ENCODE measurements around the gene SLC6A12. TPM values are rescaled to one million over a fixed set of nuclear protein-coding genes. Genes with fewer than 3 reads are reported as not detected.

SLC6A12 gene
- total and polyA plus RNA-seq, 9 of the 15 experiments (the other 6 are each of a cell fraction or from before 2014, with no cell fraction given), result not detected

- intact Hi-C loops (cut with micrococcal nuclease), result no loop called here
- FAIRE-seq, result no peak
Observed at GRCh38 chr12:196436-196835, 17.5 kb downstream of the SLC6A12 start.

More at GRCh38 chr12:196436-196835, 17.5 kb downstream of the SLC6A12 start:
- no peaks in the 10 kb centered on the region for H3K36me3 ChIP-seq (ENCODE audit: control insufficient read depth, insufficient read depth, low read length)
- peaks cover 9 to 52% of the 10 kb centered on the region in 2 experiments; a peak in 4 of 5 replicates for H3K27me3 ChIP-seq (ENCODE audit: control insufficient read depth in 2 of 2, insufficient read depth in 2 of 2, low read length in 2 of 2)
- no TSS peak for BruUV-seq (replicated peaks)
- H2AFZ ChIP-seq (ENCODE audit: low read depth, low read length), result no peak overlapping the region
- no peak overlapping the region for H3K4me2 ChIP-seq (ENCODE audit: insufficient read depth, low read length)
- in situ Hi-C loops (cut with MboI), result no loop called here
- CTCF ChIA-PET (ENCODE audit: low intra/inter-chr PET ratio), result no interaction called here
- H3K79me2 ChIP-seq (ENCODE audit: control insufficient read depth, insufficient read depth, low read length), result no peaks in the 10 kb centered on the region
- WGBS (ENCODE audit: insufficient coverage, low coverage, missing lambda C conversion rate), result 0% methylated on average over 4 of the region's 4 CpGs
- no peaks in the 10 kb centered on the region for H3K9me3 ChIP-seq (replicated peaks; ENCODE audit: control insufficient read depth, insufficient read depth, low read depth, low read length)
- POLR2A ChIA-PET, result no interaction called here
- no peaks in the 10 kb centered on the region for H3K9me1 ChIP-seq (ENCODE audit: control insufficient read depth, insufficient read depth, low read length)
- ATAC-seq, result no peak
- no peak overlapping the region for H3K27ac ChIP-seq (ENCODE audit: extremely low read depth, low read depth, low read length)
- TF ChIP-seq BACH1 (tag; IDR thresholded peaks at IDR 0.05), result no peak
- TF ChIP-seq, protein P1, sequence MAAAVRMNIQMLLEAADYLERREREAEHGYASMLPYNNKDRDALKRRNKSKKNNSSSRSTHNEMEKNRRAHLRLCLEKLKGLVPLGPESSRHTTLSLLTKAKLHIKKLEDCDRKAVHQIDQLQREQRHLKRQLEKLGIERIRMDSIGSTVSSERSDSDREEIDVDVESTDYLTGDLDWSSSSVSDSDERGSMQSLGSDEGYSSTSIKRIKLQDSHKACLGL (CRISPR knock-in tag; IDR thresholded peaks at IDR 0.05; ENCODE audit: borderline replicate concordance, poor library complexity, severe bottlenecking), result no peak
- no peak for TF ChIP-seq PHF8 (IDR thresholded peaks at IDR 0.05; ENCODE audit: borderline replicate concordance, low read length)
- TF ChIP-seq ZNF79 (CRISPR knock-in tag; IDR thresholded peaks at IDR 0.05; ENCODE audit: low read depth), result no peak
- TF ChIP-seq U2AF1 (optimal IDR thresholded peaks at IDR 0.05; ENCODE audit: low read depth, low read length), result no peak
- TF ChIP-seq CBX8 (IDR thresholded peaks at IDR 0.05; ENCODE audit: borderline replicate concordance, extremely low read depth, low read depth, low read length, poor library complexity, severe bottlenecking), result no peak
- TF ChIP-seq BCLAF1 (IDR thresholded peaks at IDR 0.05; ENCODE audit: borderline replicate concordance in 1 of 2, control insufficient read depth in 1 of 2, low read depth in 2 of 2, low read length in 1 of 2), result no peak
- no peak for TF ChIP-seq ZNF280B (CRISPR knock-in tag; IDR thresholded peaks at IDR 0.05)
- no peak for TF ChIP-seq MAZ (CRISPR knock-in tag; conservative IDR thresholded peaks at IDR 0.05 in 1 of 2, IDR thresholded peaks at IDR 0.05 in 1 of 2)
- TF ChIP-seq ZNF699 (CRISPR knock-in tag; IDR thresholded peaks at IDR 0.05; ENCODE audit: insufficient replicate concordance), result no peak
- no peak for TF ChIP-seq GTF2F1 (IDR thresholded peaks at IDR 0.05; ENCODE audit: low read depth, low read length)
- DNase-seq (ENCODE audit: extremely low read depth in 1 of 4, low spot score in 3 of 4), result no peak
- H3K4me3 ChIP-seq, result no peak overlapping the region
- no peak overlapping the region for H3K9ac ChIP-seq (ENCODE audit: insufficient read depth in 1 of 2, low read depth in 2 of 2, low read length in 2 of 2)
- peaks cover 4% of the 10 kb centered on the region; the same call in 1 of the 2 replicates for H4K20me1 ChIP-seq (replicated peaks; ENCODE audit: control insufficient read depth, insufficient read depth, low read length)
- H3K4me1 ChIP-seq (replicated peaks in 1 of 2; ENCODE audit: control insufficient read depth in 2 of 2, insufficient read depth in 2 of 2, low read length in 2 of 2), result peaks cover 0 to 2% of the 10 kb centered on the region in 2 experiments; a peak in 3 of 5 replicates
